ENCODE measurements around the gene PLCL1. TPM values are rescaled to one million over a fixed set of nuclear protein-coding genes. Genes with fewer than 3 reads are reported as not detected.

PLCL1 gene
- polyA plus RNA-seq, 1 experiment, result 0.09 TPM

- ChIA-PET POLR2A (no interaction called here), CTCF (interaction anchor here (2.0 kb wide), 1 partner anchor 12 kb away, joined by 6 read pairs; no protein-coding TSS in a partner anchor)
- TF ChIP-seq, protein P1, sequence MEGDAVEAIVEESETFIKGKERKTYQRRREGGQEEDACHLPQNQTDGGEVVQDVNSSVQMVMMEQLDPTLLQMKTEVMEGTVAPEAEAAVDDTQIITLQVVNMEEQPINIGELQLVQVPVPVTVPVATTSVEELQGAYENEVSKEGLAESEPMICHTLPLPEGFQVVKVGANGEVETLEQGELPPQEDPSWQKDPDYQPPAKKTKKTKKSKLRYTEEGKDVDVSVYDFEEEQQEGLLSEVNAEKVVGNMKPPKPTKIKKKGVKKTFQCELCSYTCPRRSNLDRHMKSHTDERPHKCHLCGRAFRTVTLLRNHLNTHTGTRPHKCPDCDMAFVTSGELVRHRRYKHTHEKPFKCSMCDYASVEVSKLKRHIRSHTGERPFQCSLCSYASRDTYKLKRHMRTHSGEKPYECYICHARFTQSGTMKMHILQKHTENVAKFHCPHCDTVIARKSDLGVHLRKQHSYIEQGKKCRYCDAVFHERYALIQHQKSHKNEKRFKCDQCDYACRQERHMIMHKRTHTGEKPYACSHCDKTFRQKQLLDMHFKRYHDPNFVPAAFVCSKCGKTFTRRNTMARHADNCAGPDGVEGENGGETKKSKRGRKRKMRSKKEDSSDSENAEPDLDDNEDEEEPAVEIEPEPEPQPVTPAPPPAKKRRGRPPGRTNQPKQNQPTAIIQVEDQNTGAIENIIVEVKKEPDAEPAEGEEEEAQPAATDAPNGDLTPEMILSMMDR (IDR thresholded peaks at IDR 0.05; ENCODE audit: insufficient read depth, low read depth, low read length), result no peak
- Histone ChIP-seq H3K27me3 (ENCODE audit: control insufficient read depth, insufficient read depth, low read length) (no peaks in the 10 kb centered on the region), H3K36me3 (ENCODE audit: control insufficient read depth, insufficient read depth, low read length) (no peaks in the 10 kb centered on the region), H3K4me3 (ENCODE audit: low read depth, low read length) (no peak overlapping the region)
- DNase-seq (ENCODE audit: low read depth), result no peak
Observed at GRCh38 chr2:198065322-198065721, 260.9 kb downstream of the PLCL1 start.

DNA sequence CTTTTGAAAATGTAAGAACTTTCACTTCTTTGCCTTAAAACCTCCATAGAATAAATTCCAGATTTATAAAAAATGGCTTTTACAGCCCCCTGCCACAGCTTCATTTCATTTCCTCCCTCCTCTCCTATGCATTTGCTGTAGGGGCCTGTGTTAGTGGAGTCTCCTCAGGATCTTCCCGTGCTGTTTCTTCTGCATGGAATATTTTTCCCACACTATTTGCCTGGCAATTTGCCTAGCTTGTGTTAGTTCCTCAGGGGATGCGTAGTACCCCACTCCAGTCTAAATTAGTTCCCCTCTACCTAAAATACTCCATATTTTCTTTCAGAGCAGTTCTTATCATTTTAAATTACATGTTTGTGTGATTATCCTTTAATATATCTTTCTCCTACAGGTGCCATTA lies 262.2 kb downstream of the PLCL1 start:
- Histone ChIP-seq H3K27me3 (ENCODE audit: control insufficient read depth, insufficient read depth, low read length) (no peaks in the 10 kb centered on the region), H3K4me3 (ENCODE audit: low read depth, low read length) (no peak overlapping the region), H3K36me3 (ENCODE audit: control insufficient read depth, insufficient read depth, low read length) (no peaks in the 10 kb centered on the region)
- CTCF ChIA-PET, result no interaction called here
- POLR2A ChIA-PET, result no interaction called here
- no peak for DNase-seq (ENCODE audit: low read depth)
- TF ChIP-seq, protein P1 (IDR thresholded peaks at IDR 0.05; ENCODE audit: insufficient read depth, low read depth, low read length), result no peak

DNA sequence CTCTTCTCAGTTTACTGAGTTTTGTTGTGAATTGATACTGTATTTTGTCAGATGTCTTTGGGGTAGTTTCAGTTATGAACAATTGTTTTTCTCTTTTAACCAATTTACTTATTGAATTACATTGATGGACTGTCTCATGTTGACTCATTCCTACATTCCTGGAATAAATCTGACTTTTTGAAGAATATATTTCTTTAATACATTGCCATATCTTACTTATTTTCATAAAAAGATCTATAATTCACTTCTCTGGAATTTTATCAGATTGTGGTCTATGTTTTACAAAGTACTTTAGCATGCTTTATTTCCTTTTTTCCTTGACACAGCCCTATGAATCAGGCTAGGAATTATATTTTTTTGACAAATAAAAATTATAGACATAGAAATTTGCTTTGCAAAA lies 268.3 kb downstream of the PLCL1 start:
- no peak for DNase-seq (ENCODE audit: low read depth)
- POLR2A ChIA-PET, result no interaction called here

GRCh38 chr2:198073253-198073652 lies 268.9 kb downstream of the PLCL1 start:
- Histone ChIP-seq H3K36me3 (ENCODE audit: control insufficient read depth, insufficient read depth, low read length) (no peaks in the 10 kb centered on the region), H3K4me3 (ENCODE audit: low read depth, low read length) (no peak overlapping the region), H3K27me3 (ENCODE audit: control insufficient read depth, insufficient read depth, low read length) (no peaks in the 10 kb centered on the region)
- TF ChIP-seq, protein P1 (IDR thresholded peaks at IDR 0.05; ENCODE audit: insufficient read depth, low read depth, low read length), result no peak
- DNase-seq (ENCODE audit: low read depth), result no peak
- CTCF ChIA-PET, result no interaction called here
- POLR2A ChIA-PET, result no interaction called here

More for the DNA sequence above, 268.3 kb downstream of the PLCL1 start:
- CTCF ChIA-PET, result no interaction called here
- H3K4me3 ChIP-seq (ENCODE audit: low read depth, low read length), result no peak overlapping the region
- TF ChIP-seq, protein P1 (IDR thresholded peaks at IDR 0.05; ENCODE audit: insufficient read depth, low read depth, low read length), result no peak
- no peaks in the 10 kb centered on the region for H3K36me3 ChIP-seq (ENCODE audit: control insufficient read depth, insufficient read depth, low read length)
- H3K27me3 ChIP-seq (ENCODE audit: control insufficient read depth, insufficient read depth, low read length), result no peaks in the 10 kb centered on the region

DNA sequence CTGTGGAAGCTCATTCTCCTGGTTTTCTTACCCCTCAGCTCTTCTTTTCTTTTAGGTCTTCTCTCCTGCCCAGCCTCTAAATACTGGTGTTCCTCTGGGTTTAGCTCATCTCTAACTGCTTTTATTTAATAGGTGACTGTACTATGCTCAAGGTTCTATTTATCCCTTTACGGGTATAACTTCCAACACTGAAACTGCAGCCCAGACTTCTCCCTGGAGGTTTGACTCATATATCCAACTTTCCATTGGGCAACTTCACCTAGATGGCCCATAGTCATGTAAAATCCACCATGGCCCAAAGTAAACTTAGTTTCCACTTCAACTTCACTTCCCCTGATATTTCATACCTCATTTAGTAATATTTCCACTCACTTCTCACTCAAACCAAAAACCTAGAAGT lies 273.1 kb downstream of the PLCL1 start:
- Histone ChIP-seq H3K4me3 (ENCODE audit: low read depth, low read length) (no peak overlapping the region), H3K27me3 (ENCODE audit: control insufficient read depth, insufficient read depth, low read length) (no peaks in the 10 kb centered on the region), H3K36me3 (ENCODE audit: control insufficient read depth, insufficient read depth, low read length) (no peaks in the 10 kb centered on the region)
- POLR2A ChIA-PET, result no interaction called here
- no peak for DNase-seq (ENCODE audit: low read depth)
- TF ChIP-seq, protein P1 (IDR thresholded peaks at IDR 0.05; ENCODE audit: insufficient read depth, low read depth, low read length), result no peak
- CTCF ChIA-PET, result interaction anchor here (0.5 kb wide), 1 partner anchor 713 kb away, joined by 3 read pairs; no protein-coding TSS in a partner anchor
